K562 (cell line): ENCODE data around the gene ATXN7. TPM values are rescaled to one million over a fixed set of nuclear protein-coding genes. Genes with fewer than 3 reads are reported as not detected.

Experiments
- ATAC-seq: fragments of 200-7000 bp; cut with Tn5 transposase; 3 replicates; pipeline ENCODE4 v1.9.1; 2020; ENCODE audit warnings: moderate library complexity
- BruUV-seq: library from RNA; stranded (reverse); fragments of 400-500 nt; replicated peaks from 2 replicates; lab custom pipeline; 2021; lab: Mats Ljungman, UMichigan
- CTCF ChIA-PET: fragments of 300-600 bp; formaldehyde crosslinking; extraction: SDS; loops from one replicate; lab custom pipeline; 2021; ENCODE audit warnings: low intra/inter-chr PET ratio; lab: Yijun Ruan, JAX
- POLR2A ChIA-PET: fragments of 300-600, 350-650 bp; sonication (Branson Sonifier 250); formaldehyde crosslinking; extraction: SDS; loops from one replicate; lab custom pipeline; 2021; ENCODE audit warnings: antibody characterized with exemption, inconsistent platforms; lab: Yijun Ruan, JAX
- DNase-seq, 4 experiments: peaks; one replicate each; pipeline versions ENCODE4 v3.0.0 to v3.0.0-alpha.2; 2011 to 2018; ENCODE audit warnings: low spot score in 3 of 4, mixed read lengths in 3 of 4; ENCODE audit errors: extremely low read depth in 1 of 4
- FAIRE-seq: peaks from 2 replicates; lab custom pipeline; 2011; peaks lifted over from hg19 to GRCh38; lab: Jason Lieb, UNC
- H2AFZ ChIP-seq: 2 replicates; pipeline ENCODE4 v1.6.0; 2011; ENCODE audit warnings: low read depth, low read length, control low read depth, inconsistent platforms
- H3K27ac ChIP-seq: fragments of 200-600 bp; 3 replicates; pipeline ENCODE4 v1.8.0; 2011; ENCODE audit warnings: low read depth, mild to moderate bottlenecking, control low read depth, inconsistent platforms, low read length, moderate library complexity, mixed read lengths; ENCODE audit errors: extremely low read depth
- H3K27me3 ChIP-seq, 2 experiments: fragments of 300-600 bp in 1 of 2; 2 replicates in 1 of 2; 3 replicates in 1 of 2; pipeline versions ENCODE4 v1.6.0 to v1.8.0; 2011; ENCODE audit warnings: inconsistent platforms in 2 of 2, low read length in 2 of 2, mild to moderate bottlenecking in 1 of 2, mixed read lengths in 1 of 2, moderate library complexity in 1 of 2; ENCODE audit not compliant: control insufficient read depth in 2 of 2, insufficient read depth in 2 of 2
- H3K36me3 ChIP-seq: fragments of 300-600 bp; 3 replicates; pipeline ENCODE4 v1.8.0; 2011; ENCODE audit warnings: mild to moderate bottlenecking, low read length, inconsistent platforms; ENCODE audit not compliant: control insufficient read depth, insufficient read depth
- H3K4me1 ChIP-seq, 2 experiments: fragments of 200-600 bp in 1 of 2; replicated peaks in 1 of 2; 2 replicates in 1 of 2; 3 replicates in 1 of 2; pipeline versions ENCODE4 v1.5.1 to v1.8.0; 2011; ENCODE audit warnings: inconsistent platforms in 2 of 2, low read length in 2 of 2, mild to moderate bottlenecking in 1 of 2, mixed read lengths in 1 of 2, moderate library complexity in 1 of 2; ENCODE audit not compliant: control insufficient read depth in 2 of 2, insufficient read depth in 2 of 2
- H3K4me2 ChIP-seq: 2 replicates; pipeline ENCODE4 v1.6.1; 2011; ENCODE audit warnings: low read length, control low read depth, inconsistent platforms, mixed read lengths; ENCODE audit not compliant: insufficient read depth
- H3K4me3 ChIP-seq: fragments of 200-600 bp; sonication (generic), shearing (Covaris generic); 2 replicates; pipeline ENCODE4 v1.5.1; 2016; ENCODE audit warnings: control low read depth, inconsistent platforms
- H3K79me2 ChIP-seq: fragments of 200-600 bp; 3 replicates; pipeline ENCODE4 v1.8.0; 2011; ENCODE audit warnings: low read length, inconsistent platforms; ENCODE audit not compliant: control insufficient read depth, insufficient read depth
- H3K9ac ChIP-seq, 2 experiments: 2 replicates each; pipeline versions ENCODE4 v1.6.0 to v1.6.1; 2011; ENCODE audit warnings: low read depth in 2 of 2, low read length in 2 of 2, control low read depth in 1 of 2, inconsistent platforms in 1 of 2, mild to moderate bottlenecking in 1 of 2, mixed read lengths in 1 of 2; ENCODE audit not compliant: insufficient read depth in 1 of 2
- H3K9me1 ChIP-seq: one replicate; pipeline ENCODE4 v1.6.0; 2011; ENCODE audit warnings: inconsistent platforms, mild to moderate bottlenecking, low read length, moderate library complexity; ENCODE audit not compliant: control insufficient read depth, insufficient read depth
- H3K9me3 ChIP-seq: replicated peaks from 2 replicates; pipeline ENCODE4 v1.5.1; 2011; ENCODE audit warnings: low read depth, low read length, inconsistent platforms; ENCODE audit not compliant: control insufficient read depth, insufficient read depth
- H4K20me1 ChIP-seq: replicated peaks from 2 replicates; pipeline ENCODE4 v1.6.1; 2011; ENCODE audit warnings: low read length, inconsistent platforms, mixed read lengths; ENCODE audit not compliant: control insufficient read depth, insufficient read depth
- COPS2 ChIP-seq: fragments of 450-650 bp; conservative IDR thresholded peaks from 2 replicates; pipeline ENCODE4 v1.6.1; 2016; ENCODE audit warnings: mild to moderate bottlenecking, moderate library complexity
- MTA2 ChIP-seq: fragments of 450-650 bp; IDR thresholded peaks from 2 replicates; pipeline ENCODE4 v1.6.1; 2016; ENCODE audit warnings: low read depth
- ZNF764 ChIP-seq: fragments of 250-450 bp; sonication (Bioruptor Pico); IDR thresholded peaks from 2 replicates; pipeline ENCODE4 v1.4.0; 2020; ENCODE audit warnings: low read depth, mild to moderate bottlenecking, moderate library complexity
- WGBS: fragments of 100-300 bp; shearing (Covaris generic); methylation state at CpG from one replicate; pipeline ENCODE4 v1.1.6; 2016; ENCODE audit warnings: low coverage, mixed read lengths; ENCODE audit not compliant: insufficient coverage; ENCODE audit errors: missing lambda C conversion rate; 5-methylcytosine and 5-hydroxymethylcytosine counted together
- in situ Hi-C: fragments of 300-500 bp; cut with MboI; formaldehyde crosslinking; loops from 4 replicates; pipeline ENCODE4 v1.15.0; 2018; ENCODE audit warnings: inconsistent platforms, mixed read lengths
- intact Hi-C: fragments of 100-400 bp; cut with micrococcal nuclease; formaldehyde crosslinking; loops from 2 replicates; pipeline ENCODE4 v1.14.2; 2022
- polyA plus RNA-seq, 8 experiments: library from polyadenylated mRNA; depleted of rRNA in 4 of 8; stranded (reverse) in 5 of 8; unstranded in 3 of 8; fragments of >200 nt; fragmentation: Nextera tagmentation in 2 of 8; fragmentation: Illumina TruSeq in 1 of 8; extraction: Ambion mirVana in 2 of 8; extraction: Trizol in 1 of 8; gene quantifications; 2 replicates each; pipeline versions ENCODE4 v1.2.1 to v1.2.3, GENCODE V29; 2011 to 2014; ENCODE audit warnings: inconsistent platforms in 1 of 8, missing spikeins in 1 of 8
- total RNA-seq, 7 experiments: library from RNA; depleted of rRNA in 6 of 7; stranded (reverse); fragments of >200 nt in 6 of 7; fragmentation: Illumina TruSeq in 2 of 7; extraction: Trizol in 2 of 7; gene quantifications; 2 replicates each; pipeline versions ENCODE4 v1.2.1 to v1.2.3, GENCODE V29; 2011 to 2021; ENCODE audit warnings: low replicate concordance in 1 of 7
- TF ChIP-seq, protein P1 (sequence below), 3 experiments: fragments of 200-800 bp in 1 of 3; fragments of 250-450 bp in 1 of 3; fragments of 450-650 bp in 1 of 3; sonication (Bioruptor Pico) in 1 of 3; sonication (Bioruptor generic) in 1 of 3; formaldehyde crosslinking in 1 of 3; IDR thresholded peaks; 2 replicates each; pipeline versions ENCODE4 v1.6.1 to v1.8.0; 2016 to 2022; ENCODE audit warnings: mild to moderate bottlenecking in 2 of 3, missing genetic modification characterization in 2 of 3, missing compliant biosample characterization in 1 of 3, moderate library complexity in 1 of 3
- TF ChIP-seq, protein P2 (sequence below): sonication (generic); formaldehyde crosslinking; IDR thresholded peaks from 2 replicates; pipeline ENCODE4 v1.8.0; 2023; ENCODE audit warnings: missing genetic modification reagents, mild to moderate bottlenecking, borderline replicate concordance
- TF ChIP-seq, protein P3 (sequence below), 3 experiments: IDR thresholded peaks in 2 of 3; conservative IDR thresholded peaks in 1 of 3; 2 replicates each; pipeline ENCODE4 v1.5.1; 2011 to 2012; ENCODE audit warnings: low read length in 3 of 3, mild to moderate bottlenecking in 3 of 3, control low read depth in 2 of 3, improper control_type of control experiment in 1 of 3, inconsistent platforms in 1 of 3, low read depth in 1 of 3, mixed read lengths in 1 of 3, moderate library complexity in 1 of 3; ENCODE audit not compliant: insufficient read depth in 2 of 3

The ATXN7 gene
- total and polyA plus RNA-seq, 9 of the 15 experiments (the other 6 are each of a cell fraction or from before 2014, with no cell fraction given), result 0.41 to 9.2 (median 6.7) TPM

DNA sequence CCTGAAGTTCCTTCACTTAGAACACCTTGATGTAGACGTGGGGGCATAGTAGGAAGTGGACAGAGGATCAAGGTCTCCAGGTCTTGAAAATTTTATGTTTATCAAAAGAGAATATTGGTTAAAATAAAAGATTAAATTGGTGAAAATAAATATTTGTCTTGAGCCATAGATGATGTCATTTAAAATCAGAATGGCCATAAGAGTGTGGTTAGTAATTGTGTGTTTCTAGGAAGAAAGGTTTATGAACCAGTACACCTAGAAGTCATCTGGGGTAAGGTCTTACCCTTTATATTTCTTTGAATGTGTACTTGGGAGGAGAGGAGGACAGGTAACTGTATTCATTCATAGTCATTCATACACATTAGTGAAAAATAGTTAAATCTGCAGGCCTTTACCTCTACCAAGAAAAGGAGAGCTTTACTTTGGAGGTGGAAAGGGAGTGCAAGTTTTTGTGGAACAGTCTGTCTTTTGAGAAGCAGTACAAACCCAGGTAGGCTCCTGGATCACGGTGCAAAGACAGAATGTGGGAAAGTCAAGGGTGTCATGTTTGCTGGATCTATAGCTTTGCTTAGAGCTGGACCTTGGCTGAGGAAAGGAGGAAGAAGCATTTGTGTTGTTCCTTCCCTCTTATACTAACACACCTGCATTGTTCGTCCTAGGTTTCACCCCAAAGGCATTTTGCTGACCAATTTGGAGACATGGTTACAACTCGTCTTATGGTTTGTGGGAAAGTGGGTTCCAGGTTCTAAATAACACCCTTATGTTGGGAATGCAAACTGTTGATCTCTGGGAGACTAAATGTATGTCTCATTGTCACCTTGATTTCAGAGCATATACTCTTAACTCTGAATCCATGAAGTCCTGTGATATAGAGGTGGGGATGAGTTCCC lies 42.3 kb downstream of the ATXN7 start:
- peaks cover 6% of the 10 kb centered on the region; the same call in 1 of the 3 replicates for H3K36me3 ChIP-seq
- FAIRE-seq, result no peak
- H3K9me1 ChIP-seq, result no peaks in the 10 kb centered on the region
- in situ Hi-C loops, result no loop called here
- H4K20me1 ChIP-seq, result no peaks in the 10 kb centered on the region
- TF ChIP-seq ZNF764 (CRISPR knock-in tag) (no peak), MTA2 (no peak), COPS2 (no peak)
- TF ChIP-seq, protein P1, sequence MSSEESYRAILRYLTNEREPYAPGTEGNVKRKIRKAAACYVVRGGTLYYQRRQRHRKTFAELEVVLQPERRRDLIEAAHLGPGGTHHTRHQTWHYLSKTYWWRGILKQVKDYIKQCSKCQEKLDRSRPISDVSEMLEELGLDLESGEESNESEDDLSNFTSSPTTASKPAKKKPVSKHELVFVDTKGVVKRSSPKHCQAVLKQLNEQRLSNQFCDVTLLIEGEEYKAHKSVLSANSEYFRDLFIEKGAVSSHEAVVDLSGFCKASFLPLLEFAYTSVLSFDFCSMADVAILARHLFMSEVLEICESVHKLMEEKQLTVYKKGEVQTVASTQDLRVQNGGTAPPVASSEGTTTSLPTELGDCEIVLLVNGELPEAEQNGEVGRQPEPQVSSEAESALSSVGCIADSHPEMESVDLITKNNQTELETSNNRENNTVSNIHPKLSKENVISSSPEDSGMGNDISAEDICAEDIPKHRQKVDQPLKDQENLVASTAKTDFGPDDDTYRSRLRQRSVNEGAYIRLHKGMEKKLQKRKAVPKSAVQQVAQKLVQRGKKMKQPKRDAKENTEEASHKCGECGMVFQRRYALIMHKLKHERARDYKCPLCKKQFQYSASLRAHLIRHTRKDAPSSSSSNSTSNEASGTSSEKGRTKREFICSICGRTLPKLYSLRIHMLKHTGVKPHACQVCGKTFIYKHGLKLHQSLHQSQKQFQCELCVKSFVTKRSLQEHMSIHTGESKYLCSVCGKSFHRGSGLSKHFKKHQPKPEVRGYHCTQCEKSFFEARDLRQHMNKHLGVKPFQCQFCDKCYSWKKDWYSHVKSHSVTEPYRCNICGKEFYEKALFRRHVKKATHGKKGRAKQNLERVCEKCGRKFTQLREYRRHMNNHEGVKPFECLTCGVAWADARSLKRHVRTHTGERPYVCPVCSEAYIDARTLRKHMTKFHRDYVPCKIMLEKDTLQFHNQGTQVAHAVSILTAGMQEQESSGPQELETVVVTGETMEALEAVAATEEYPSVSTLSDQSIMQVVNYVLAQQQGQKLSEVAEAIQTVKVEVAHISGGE (CRISPR knock-in tag; IDR thresholded peaks at IDR 0.05), result peak in 1 of 3 experiments; percentile 29; a peak in 1 of 6 replicates
- TF ChIP-seq, protein P2, sequence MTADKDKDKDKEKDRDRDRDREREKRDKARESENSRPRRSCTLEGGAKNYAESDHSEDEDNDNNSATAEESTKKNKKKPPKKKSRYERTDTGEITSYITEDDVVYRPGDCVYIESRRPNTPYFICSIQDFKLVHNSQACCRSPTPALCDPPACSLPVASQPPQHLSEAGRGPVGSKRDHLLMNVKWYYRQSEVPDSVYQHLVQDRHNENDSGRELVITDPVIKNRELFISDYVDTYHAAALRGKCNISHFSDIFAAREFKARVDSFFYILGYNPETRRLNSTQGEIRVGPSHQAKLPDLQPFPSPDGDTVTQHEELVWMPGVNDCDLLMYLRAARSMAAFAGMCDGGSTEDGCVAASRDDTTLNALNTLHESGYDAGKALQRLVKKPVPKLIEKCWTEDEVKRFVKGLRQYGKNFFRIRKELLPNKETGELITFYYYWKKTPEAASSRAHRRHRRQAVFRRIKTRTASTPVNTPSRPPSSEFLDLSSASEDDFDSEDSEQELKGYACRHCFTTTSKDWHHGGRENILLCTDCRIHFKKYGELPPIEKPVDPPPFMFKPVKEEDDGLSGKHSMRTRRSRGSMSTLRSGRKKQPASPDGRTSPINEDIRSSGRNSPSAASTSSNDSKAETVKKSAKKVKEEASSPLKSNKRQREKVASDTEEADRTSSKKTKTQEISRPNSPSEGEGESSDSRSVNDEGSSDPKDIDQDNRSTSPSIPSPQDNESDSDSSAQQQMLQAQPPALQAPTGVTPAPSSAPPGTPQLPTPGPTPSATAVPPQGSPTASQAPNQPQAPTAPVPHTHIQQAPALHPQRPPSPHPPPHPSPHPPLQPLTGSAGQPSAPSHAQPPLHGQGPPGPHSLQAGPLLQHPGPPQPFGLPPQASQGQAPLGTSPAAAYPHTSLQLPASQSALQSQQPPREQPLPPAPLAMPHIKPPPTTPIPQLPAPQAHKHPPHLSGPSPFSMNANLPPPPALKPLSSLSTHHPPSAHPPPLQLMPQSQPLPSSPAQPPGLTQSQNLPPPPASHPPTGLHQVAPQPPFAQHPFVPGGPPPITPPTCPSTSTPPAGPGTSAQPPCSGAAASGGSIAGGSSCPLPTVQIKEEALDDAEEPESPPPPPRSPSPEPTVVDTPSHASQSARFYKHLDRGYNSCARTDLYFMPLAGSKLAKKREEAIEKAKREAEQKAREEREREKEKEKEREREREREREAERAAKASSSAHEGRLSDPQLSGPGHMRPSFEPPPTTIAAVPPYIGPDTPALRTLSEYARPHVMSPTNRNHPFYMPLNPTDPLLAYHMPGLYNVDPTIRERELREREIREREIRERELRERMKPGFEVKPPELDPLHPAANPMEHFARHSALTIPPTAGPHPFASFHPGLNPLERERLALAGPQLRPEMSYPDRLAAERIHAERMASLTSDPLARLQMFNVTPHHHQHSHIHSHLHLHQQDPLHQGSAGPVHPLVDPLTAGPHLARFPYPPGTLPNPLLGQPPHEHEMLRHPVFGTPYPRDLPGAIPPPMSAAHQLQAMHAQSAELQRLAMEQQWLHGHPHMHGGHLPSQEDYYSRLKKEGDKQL (CRISPR knock-in tag), result no peak
- TF ChIP-seq, protein P3, sequence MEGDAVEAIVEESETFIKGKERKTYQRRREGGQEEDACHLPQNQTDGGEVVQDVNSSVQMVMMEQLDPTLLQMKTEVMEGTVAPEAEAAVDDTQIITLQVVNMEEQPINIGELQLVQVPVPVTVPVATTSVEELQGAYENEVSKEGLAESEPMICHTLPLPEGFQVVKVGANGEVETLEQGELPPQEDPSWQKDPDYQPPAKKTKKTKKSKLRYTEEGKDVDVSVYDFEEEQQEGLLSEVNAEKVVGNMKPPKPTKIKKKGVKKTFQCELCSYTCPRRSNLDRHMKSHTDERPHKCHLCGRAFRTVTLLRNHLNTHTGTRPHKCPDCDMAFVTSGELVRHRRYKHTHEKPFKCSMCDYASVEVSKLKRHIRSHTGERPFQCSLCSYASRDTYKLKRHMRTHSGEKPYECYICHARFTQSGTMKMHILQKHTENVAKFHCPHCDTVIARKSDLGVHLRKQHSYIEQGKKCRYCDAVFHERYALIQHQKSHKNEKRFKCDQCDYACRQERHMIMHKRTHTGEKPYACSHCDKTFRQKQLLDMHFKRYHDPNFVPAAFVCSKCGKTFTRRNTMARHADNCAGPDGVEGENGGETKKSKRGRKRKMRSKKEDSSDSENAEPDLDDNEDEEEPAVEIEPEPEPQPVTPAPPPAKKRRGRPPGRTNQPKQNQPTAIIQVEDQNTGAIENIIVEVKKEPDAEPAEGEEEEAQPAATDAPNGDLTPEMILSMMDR (IDR thresholded peaks at IDR 0.05 in 2 of 3, conservative IDR thresholded peaks at IDR 0.05 in 1 of 3; ENCODE audit: insufficient read depth in 2 of 3, low read depth in 1 of 3, low read length in 3 of 3), result no peak
- no peak for DNase-seq
- ATAC-seq, result no peak
- CTCF ChIA-PET, result no interaction called here
- H3K4me1 ChIP-seq, result peaks cover 0 to 11% of the 10 kb centered on the region in 2 experiments; a peak in 3 of 5 replicates
- intact Hi-C loops, result no loop called here
- H3K4me2 ChIP-seq, result no peak overlapping the region
- no peak overlapping the region for H3K27ac ChIP-seq
- no peaks in the 10 kb centered on the region for H3K27me3 ChIP-seq
- POLR2A ChIA-PET, result no interaction called here
- no peaks in the 10 kb centered on the region for H3K9me3 ChIP-seq
- no peak overlapping the region for H2AFZ ChIP-seq
- peaks cover 12% of the 10 kb centered on the region for H3K79me2 ChIP-seq
- no TSS peak for BruUV-seq
- no peak overlapping the region for H3K9ac ChIP-seq
- no peak overlapping the region for H3K4me3 ChIP-seq
- whole genome bisulfite sequencing, result 72% methylated on average over 2 of the region's 4 CpGs
